DMS79 (cell line): ENCODE measurements around the gene NEXN.
"Not testable (repeated sequence)": the region's sequence is repeated elsewhere in the genome, so short reads cannot be mapped to it uniquely, and the experiment has no call there.

ENCODE experiments used
- DNase-seq: peaks from one replicate; lab custom pipeline; 2025; lab: John Stamatoyannopoulos, UW

The NEXN gene

GRCh38 chr1:77906019-77906545 is 17.7 kb downstream of the NEXN start:
- no peak for DNase-seq

- no peak for DNase-seq
These were observed 18.2 kb downstream of the NEXN start for GRCh38 chr1:77906624-77907023.

GRCh38 chr1:77910116-77910515 is 21.7 kb downstream of the NEXN start:
- no peak for DNase-seq

GRCh38 chr1:77918918-77919317 is 30.5 kb downstream of the NEXN start:
- not testable (repeated sequence) for DNase-seq

DNA sequence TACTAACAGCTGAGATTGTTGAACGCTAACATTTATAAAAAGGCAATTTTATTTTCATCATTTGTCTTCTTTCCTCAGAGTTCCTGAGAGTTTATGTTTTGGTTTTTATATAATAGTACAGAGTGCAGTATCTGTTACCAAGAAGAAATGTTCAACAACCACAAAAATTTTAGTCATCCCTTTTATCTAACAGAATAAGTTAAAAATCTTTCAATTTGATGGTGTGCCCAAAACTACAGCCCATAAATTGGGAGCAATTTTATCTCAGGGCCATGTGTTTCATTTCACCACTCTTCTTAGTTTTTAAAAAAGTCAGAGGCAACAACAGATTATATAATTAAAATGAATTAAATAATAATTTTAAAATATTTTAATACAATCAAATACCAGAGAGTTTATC is 37.1 kb downstream of the NEXN start:
- no peak for DNase-seq

- DNase-seq = no peak
These were observed 37.5 kb downstream of the NEXN start for GRCh38 chr1:77925956-77926355.

GRCh38 chr1:77926561-77927357 is 38.3 kb downstream of the NEXN start:
- no peak for DNase-seq

DNA sequence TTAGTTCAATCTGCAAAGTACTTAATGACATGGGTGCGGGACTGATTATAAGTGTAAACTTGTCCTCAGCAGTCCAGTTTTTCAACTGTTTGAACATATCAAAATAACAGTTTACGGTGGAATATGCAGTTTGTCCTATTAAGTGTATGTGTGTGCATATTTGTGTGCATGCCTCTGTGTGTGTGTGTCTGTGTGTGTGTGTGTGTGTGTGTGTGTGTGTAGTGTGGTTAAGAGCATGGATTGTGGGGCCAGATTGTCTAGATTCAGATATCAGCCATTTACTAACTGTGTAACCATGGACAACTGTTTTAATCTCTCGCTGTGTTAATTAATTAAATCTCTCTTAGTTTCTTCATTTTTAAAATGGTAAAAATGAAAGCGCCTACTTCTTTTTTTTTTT is 39.0 kb downstream of the NEXN start:
- no peak for DNase-seq

DNA sequence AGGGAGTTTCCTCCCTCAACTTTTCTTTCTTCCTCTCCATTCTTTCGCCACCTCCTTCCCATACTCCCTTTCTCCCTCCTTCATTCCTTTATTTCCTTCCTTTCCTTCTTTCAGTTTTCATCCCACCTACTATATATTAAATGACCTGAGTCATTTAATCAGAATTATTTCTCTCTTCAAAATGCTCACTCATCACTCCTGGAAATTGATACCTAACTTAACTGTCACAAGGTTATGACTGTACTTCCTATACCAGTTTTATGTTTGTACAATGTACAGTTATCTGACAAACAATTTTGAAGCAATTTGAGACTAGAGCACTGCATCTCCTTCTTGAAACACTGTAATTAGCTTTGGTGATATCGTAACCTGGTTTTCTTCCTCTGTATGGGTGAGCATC is 41.4 kb downstream of the NEXN start:
- no peak for DNase-seq

DNA sequence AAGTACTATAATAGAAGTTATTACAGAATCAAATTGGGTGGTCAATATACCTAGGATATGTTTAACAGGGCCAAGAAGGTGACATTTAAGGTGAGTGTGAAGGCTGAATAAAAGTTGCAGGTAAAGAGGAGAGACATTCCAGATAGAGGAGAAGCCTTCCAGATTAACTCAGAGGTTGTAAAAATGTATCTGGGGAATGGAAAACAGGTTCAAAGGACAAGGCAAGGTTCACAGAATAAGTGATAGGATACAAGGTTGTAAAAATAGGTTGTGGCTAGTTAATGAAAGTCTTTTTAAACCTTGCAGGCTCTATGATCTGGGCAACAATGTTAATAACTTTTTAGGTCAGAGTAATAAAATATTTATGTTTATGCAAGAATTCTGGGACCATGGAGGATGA is 50.2 kb downstream of the NEXN start:
- no peak for DNase-seq

GRCh38 chr1:77940921-77941570 is 52.6 kb downstream of the NEXN start:
- DNase-seq = no peak

DNA sequence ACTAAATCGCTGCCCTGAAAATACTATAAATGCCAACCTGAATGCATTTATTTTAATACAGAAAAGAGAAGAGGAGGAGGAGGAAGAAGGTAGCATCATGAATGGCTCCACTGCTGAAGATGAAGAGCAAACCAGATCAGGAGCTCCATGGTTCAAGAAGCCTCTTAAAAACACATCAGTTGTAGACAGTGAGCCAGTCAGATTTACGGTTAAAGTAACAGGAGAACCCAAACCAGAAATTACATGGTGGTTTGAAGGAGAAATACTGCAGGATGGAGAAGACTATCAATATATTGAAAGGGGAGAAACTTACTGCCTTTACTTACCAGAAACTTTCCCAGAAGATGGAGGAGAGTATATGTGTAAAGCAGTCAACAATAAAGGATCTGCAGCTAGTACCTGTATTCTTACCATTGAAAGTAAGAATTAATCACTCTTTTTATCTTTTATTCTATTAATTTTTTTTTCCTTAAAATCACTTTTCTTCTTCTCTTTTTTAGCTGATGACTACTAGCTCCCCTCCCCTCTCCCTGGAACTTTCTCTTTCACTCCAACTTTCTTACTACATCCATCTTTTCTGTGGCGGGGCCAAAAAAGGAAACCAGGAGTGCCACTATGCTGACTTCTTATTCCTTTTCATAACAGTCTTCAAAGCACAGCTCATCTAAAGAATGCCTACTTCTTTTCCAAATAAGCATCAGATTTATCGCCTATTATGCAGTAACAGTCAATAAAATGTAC is 54.1 kb downstream of the NEXN start:
- no peak for DNase-seq

GRCh38 chr1:77945345-77945744 is 56.9 kb downstream of the NEXN start:
- no peak for DNase-seq

DNA sequence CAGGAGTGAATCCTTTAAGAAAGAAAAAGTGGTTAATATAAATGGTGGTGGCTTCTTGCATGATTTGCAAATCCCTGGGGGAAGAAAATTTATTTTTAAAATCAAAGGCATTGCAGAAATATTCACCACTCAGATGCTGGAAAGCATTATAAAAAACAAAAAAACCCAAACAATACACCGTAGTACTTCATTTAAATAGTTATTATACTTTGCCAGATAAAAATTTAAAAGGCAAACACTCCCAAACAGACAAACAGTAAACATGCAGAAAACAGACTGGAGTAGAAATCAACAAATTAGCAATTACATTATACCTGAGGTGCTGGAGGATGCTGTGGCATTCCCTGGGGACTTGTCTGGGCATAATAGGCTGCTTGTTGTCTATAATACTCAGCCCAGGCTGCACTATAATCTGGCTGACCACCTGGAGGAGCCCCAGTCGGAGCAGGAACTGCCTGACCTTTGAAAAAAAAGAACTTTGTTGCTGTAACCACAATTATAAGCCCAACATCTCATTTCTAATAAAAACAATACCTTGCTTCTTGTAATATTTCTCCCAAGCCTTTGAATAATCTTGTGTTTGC is 60.5 kb downstream of the NEXN start:
- no peak for DNase-seq

- no peak for DNase-seq
These were observed 62.4 kb downstream of the NEXN start for GRCh38 chr1:77950873-77951272.

- DNase-seq = no peak
These were observed 62.9 kb downstream of the NEXN start for GRCh38 chr1:77951328-77951727.

DNA sequence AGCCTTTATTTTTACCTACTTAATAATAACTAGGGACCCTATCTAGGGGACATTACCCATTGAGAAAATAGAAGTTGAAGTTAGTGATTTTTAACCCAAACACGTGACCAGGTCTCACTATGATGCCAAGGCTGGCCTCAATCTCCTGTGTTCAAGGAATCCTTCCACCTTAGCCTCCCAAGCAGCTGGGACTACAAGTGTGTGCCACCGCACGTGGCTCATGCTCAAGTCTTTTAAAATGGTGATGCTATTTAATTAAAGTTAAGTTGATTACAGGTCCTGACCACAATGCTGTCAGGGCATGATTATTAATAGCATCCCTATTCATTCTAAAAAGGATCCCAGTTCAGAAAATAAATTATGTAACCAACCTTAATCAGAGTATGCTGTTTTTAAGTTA is 65.5 kb downstream of the NEXN start:
- no peak for DNase-seq

DNA sequence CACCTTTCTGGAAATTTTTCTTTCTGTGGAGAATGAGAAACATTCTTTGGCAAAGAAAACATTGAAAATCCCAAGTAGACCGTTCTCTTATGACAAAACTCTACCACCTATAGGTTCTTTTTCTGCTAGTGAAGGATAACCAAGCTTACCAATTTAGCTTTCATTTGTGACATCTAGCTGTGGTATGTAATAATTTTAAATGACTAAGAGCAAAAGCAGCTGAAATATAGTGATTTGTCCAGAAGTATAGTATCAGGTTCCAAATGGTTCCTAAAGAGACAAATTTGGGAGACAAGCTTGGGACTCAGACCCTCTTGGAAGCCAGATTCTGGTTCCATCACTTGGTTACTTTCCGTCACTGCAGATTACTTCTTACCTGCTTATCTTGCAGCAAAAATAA is 66.1 kb downstream of the NEXN start:
- no peak for DNase-seq

DNA sequence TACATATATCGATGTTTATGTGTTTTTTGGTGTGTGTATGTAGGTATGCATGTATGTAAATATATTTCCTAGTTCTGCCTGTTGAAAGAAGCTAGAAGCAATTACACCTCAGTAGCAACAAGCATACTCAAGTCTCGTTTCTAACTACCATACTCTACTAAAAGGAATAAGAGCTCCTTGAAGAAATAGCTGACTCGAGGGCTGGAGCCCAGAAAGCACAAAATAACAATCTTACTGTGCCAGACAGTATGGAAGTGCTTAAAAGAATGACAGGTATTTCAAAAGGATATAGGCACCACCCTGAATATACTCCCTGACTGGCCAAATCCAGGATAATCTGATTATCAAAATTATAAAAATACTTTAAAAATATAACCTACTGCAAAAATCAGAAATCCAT is 67.3 kb downstream of the NEXN start:
- no peak for DNase-seq

GRCh38 chr1:77956464-77956863 is 68.0 kb downstream of the NEXN start:
- no peak for DNase-seq

DNA sequence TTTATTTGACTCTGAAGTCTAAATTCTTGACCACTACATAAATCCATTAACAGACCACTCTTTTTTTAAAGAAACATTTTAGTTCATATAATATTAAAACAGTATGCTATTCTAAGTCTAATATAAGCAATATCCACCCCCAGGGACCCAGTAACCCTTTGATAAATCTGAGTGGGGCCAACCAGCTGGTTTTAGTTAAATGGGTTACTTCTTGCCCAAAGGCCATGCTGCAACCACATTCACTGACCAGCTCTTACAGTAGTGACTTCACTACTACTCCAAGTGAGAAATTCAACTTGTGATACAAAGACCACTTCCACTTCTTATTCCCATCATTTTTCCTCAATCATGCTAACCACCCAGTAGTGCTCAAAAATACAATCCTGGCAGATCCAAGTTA is 70.0 kb downstream of the NEXN start:
- DNase-seq = no peak

GRCh38 chr1:77958850-77959249 is 70.4 kb downstream of the NEXN start:
- DNase-seq = no peak
